SK-N-SH treated with all-trans-retinoic acid at 6 μM for 48 hours (cell line): ENCODE data around the gene KCNIP4.

ENCODE experiments used
- BACH2 ChIP-seq: fragments of 250-450 bp; sonication (Bioruptor Pico); IDR thresholded peaks from 2 replicates; pipeline ENCODE4 v1.9.0; 2021; ENCODE audit warnings: mild to moderate bottlenecking, borderline replicate concordance
- ESRRG ChIP-seq: fragments of 250-450 bp; sonication (Bioruptor Pico); IDR thresholded peaks from 2 replicates; pipeline ENCODE4 v1.6.1; 2021; ENCODE audit warnings: mild to moderate bottlenecking
- PATZ1 ChIP-seq: fragments of 250-450 bp; sonication (Bioruptor Pico); IDR thresholded peaks from 2 replicates; pipeline ENCODE4 v1.8.0; 2020; ENCODE audit warnings: mild to moderate bottlenecking, moderate library complexity, borderline replicate concordance
- RARB ChIP-seq: fragments of 250-450 bp; sonication (Bioruptor Pico); IDR thresholded peaks from 2 replicates; pipeline ENCODE4 v1.8.0; 2021; ENCODE audit warnings: mild to moderate bottlenecking, moderate library complexity
- TOX ChIP-seq: fragments of 250-450 bp; sonication (Bioruptor Pico); IDR thresholded peaks from 2 replicates; pipeline ENCODE4 v1.8.0; 2021; ENCODE audit warnings: mild to moderate bottlenecking, moderate library complexity, borderline replicate concordance
- TSHZ2 ChIP-seq: fragments of 250-450 bp; sonication (Bioruptor Pico); IDR thresholded peaks from 2 replicates; pipeline ENCODE4 v1.5.0; 2020; ENCODE audit warnings: mild to moderate bottlenecking, moderate library complexity
- ZFP3 ChIP-seq: fragments of 250-450 bp; sonication (Bioruptor Pico); IDR thresholded peaks from 2 replicates; pipeline ENCODE4 v1.5.0; 2020; ENCODE audit warnings: mild to moderate bottlenecking, moderate library complexity
- ZFP30 ChIP-seq: fragments of 450-650 bp; formaldehyde crosslinking; IDR thresholded peaks from 2 replicates; pipeline ENCODE4 v1.5.0; 2022; ENCODE audit warnings: mild to moderate bottlenecking, moderate library complexity

DNA sequence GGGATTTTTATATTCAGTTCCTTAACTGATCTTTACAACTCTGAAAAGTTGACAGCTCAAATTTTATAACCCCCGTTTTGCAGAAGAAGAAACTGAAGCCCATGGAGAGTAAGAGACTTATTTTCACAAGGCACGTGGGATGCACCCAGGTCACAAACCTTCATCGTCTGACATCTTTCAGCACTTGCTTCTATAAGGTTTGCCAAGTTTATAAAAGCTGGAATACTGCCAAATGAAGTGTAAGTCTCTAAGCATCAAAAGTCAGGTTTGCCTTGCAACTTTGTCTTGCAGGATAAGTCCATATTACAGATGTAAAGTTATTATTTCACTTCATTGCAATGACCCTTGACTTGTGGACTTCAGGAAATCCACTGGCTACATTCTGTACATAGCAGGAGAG lies 6.3 kb upstream of the KCNIP4 start:
- TF ChIP-seq TSHZ2 (no peak), ZFP30 (CRISPR knock-in tag) (no peak), BACH2 (CRISPR knock-in tag) (no peak), ESRRG (CRISPR knock-in tag) (no peak), PATZ1 (CRISPR knock-in tag) (no peak), ZFP3 (CRISPR knock-in tag) (no peak), RARB (CRISPR knock-in tag) (no peak), TOX (CRISPR knock-in tag) (no peak)
